Activated T-cell treated with anti-CD3 and anti-CD28 coated beads, Interleukin-2, amount 50 U/mL, for 1 hour (primary cell): ENCODE measurements around the gene FLT1.

ENCODE experiments used
- DNase-seq: peaks from one replicate; pipeline ENCODE4 v3.0.0-alpha.2; 2020

FLT1 gene

DNA sequence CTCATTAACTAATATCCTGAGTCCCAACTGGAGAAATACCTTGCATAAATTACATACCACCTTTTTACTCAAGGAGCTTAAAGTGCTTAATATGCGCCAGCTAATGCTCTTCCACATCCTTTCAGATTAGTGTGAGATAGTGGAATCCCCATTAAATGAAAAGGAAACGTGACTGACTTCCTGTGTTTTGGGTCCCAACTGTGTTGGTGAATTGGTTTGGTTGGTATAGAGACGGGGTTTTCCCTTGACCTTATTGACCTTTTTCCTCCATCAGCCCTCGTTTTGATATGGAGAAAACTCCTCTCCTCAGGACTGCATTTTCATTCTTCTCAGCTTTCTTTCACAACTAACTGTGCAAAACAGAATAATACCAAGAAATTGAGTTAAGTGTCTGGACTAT, 193.1 kb downstream of the FLT1 start:
- DNase-seq = no peak

DNA sequence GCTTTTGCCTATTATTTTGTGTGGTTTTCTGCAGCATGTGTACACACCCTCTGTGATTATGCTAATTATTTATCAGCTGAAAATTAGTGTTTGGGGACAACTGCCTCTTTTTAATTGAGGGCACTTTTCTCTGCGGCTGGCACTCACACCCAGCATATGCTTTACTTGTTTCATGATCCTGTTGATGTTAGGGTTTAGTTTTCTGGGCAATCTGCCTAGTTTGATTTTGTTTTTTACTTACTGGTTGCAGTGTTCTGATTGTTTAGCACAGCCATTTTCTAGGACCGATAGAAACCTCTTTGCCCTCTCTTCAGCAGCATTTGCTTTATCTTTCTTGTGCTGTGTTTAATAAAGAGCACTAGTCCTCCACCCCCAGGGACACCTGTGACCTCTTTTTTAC, 195.0 kb downstream of the FLT1 start:
- DNase-seq = no peak

- DNase-seq = no peak
These were observed 197.6 kb downstream of the FLT1 start for GRCh38 chr13:28297341-28297740.

DNA sequence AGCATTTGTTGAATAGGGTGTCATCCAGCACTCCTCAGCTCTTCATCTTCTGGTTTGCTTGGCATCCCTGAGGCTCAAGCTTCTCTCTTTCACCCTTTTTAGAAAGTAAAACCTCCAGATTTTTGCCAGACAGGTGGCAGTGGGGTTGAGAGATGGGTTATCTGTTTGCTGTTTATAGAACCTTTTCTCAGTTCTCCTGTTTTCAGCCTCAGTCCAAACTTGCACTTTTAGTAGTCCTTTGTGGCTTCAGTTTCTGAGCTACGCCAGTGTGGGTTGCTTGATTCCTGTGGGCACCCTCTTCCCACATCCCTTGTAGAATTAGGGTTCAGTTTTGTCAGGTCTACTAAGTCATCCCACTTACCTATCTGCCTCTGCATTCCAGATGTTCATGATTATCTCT, 208.7 kb downstream of the FLT1 start:
- DNase-seq = no peak

GRCh38 chr13:28283600-28283999, 211.3 kb downstream of the FLT1 start:
- DNase-seq = no peak

DNA sequence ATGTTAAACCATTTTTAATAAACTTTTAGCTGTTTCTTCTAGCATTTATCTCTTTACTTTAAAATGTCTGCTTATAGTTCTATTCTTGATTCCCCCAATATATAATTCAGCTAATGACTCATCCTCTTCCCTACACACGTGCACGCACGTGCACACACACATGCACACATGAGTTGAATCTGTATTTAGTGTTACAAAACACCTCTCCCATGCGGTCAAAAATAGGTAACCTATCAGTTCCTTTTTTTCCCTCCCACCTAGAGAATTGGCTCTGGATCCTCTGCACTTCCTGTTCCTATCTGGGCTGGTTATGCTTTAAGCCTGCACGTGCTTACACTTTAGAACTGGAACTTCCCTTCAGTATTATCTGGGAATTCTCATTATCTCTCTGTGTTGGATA, 212.5 kb downstream of the FLT1 start:
- no peak for DNase-seq

GRCh38 chr13:28273919-28274318, 221.0 kb downstream of the FLT1 start:
- DNase-seq = no peak

DNA sequence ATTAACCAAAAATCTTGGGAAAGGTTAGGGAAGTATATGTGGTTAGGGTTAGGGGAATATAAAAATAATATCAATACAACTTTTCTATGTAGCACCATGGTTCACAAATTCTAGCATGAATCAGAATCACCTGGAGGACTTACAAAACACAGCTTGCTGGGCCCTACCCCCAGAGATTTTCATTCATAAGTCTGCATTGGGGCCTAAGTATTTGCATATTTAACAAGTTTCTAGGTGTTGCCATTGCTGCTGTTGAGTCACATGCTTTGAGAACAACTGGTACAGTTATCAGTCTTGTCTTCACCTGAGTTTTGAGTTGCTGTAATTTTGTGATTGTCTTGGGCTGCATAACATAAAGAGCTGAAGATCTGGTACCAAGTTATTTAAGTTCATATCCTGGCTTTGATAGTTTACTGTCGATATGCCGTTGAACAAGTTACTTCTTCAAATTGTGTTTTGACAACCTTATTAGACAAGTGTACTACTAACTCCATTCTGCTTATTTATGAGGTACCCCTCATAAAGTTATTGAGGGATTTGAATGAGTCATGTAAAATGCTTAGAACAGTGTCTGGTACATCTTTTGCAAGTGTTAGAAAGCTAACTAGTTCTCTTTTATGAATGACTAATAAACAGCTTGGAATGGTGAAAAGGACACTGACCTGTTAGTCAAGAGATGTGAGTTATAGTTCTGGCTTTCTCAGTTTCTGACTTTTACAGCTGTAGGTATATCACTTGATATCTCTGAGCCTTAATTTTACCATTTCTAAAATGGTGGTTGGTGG, 223.7 kb downstream of the FLT1 start:
- no peak for DNase-seq

DNA sequence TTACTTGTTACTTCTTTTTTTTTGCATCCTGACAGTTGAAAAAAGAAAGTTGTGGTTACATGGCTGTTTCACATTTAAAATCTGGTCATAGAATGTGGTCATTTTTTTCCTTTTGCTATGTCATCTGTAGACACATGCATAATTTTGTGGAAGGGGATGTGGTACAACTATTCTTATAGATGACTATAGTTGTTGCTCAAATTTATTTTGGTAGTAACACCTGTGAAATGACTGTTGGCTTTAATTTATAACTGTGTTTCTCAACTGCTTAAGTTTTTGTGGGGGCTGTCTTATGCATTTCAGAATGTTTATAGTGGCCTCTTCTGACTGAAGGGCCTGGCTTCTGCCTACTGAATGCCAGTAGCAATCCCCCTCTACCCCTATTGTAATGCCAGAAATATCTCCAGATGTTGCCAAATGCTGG, 226.1 kb downstream of the FLT1 start:
- no peak for DNase-seq

- no peak for DNase-seq
These were observed 227.4 kb downstream of the FLT1 start for GRCh38 chr13:28267497-28267896.

- no peak for DNase-seq
These were observed 236.5 kb downstream of the FLT1 start for GRCh38 chr13:28258417-28258816.

DNA sequence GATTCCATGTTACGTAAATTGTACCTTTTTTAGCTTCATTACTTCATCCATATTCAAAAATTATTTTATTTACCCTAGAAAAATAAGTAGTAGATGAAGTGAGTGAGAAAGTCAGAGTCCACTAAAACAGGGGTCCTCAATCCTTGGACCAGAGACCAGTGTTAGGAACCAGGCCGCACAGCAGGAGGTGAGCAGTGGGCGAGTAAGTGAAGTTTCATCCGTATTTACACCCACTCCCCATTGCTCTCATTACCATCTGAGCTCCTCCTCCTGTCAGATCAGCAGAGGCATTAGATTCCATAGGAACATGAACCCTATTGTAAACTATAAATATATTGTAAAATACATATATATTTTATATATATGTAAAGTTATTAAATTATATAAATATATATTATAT, 237.6 kb downstream of the FLT1 start:
- DNase-seq = no peak

DNA sequence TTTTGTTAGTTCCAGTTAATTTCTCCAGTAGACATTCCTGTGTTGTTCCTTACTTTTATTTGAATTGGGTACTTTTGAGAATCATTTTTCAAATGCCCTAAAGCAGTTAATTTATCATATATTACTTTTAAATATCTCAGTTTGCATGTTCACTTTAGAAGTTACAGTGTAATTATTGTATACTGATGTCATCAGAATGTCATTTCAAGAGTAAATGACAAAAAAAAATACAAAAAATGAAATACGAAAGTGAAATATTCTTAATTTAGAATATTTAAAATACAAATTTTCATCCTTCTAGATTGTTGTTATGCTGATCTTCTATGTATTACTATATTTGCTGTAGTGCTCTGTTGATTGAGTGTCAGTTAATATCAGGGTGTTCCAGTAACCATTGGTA, 242.4 kb downstream of the FLT1 start:
- DNase-seq = no peak

GRCh38 chr13:28251466-28251865, 243.5 kb downstream of the FLT1 start:
- no peak for DNase-seq

GRCh38 chr13:28250542-28250941, 244.4 kb downstream of the FLT1 start:
- no peak for DNase-seq
